Inferior parietal cortex (tissue), 1 donor: ENCODE results near the gene SMPD1.
"Not testable (repeated sequence)": the region's sequence is repeated elsewhere in the genome, so short reads cannot be mapped to it uniquely, and the experiment has no call there.

Experiments
- DNase-seq: peaks from one replicate; pipeline ENCODE4 v3.0.0-alpha.2; 2016; ENCODE audit errors: extremely low spot score

SMPD1 gene

GRCh38 chr11:6388748-6389147 lies 1.5 kb upstream of the SMPD1 start:
- DNase-seq: no peak

- DNase-seq: no peak
These were observed 620 bp downstream of the SMPD1 start for GRCh38 chr11:6390718-6391469.

GRCh38 chr11:6391537-6392134 lies 1.4 kb downstream of the SMPD1 start:
- no peak for DNase-seq

GRCh38 chr11:6392251-6392650 lies 2.0 kb downstream of the SMPD1 start:
- DNase-seq: not testable (repeated sequence)

GRCh38 chr11:6393989-6394670 lies 3.9 kb downstream of the SMPD1 start:
- no peak for DNase-seq

GRCh38 chr11:6395470-6396060 lies 5.3 kb downstream of the SMPD1 start:
- DNase-seq: no peak

- no peak for DNase-seq
These were observed 6.9 kb downstream of the SMPD1 start for GRCh38 chr11:6397156-6397555.

GRCh38 chr11:6397636-6398035 lies 7.4 kb downstream of the SMPD1 start:
- DNase-seq: no peak

GRCh38 chr11:6400431-6401345 lies 10.4 kb downstream of the SMPD1 start:
- no peak for DNase-seq

- no peak for DNase-seq
These were observed 11.2 kb downstream of the SMPD1 start for GRCh38 chr11:6401464-6401863.

GRCh38 chr11:6402061-6402470 lies 11.8 kb downstream of the SMPD1 start:
- no peak for DNase-seq

GRCh38 chr11:6402561-6402981 lies 12.3 kb downstream of the SMPD1 start:
- no peak for DNase-seq

- DNase-seq: no peak
These were observed 13.3 kb downstream of the SMPD1 start for GRCh38 chr11:6403539-6403938.

GRCh38 chr11:6404342-6405051 lies 14.2 kb downstream of the SMPD1 start:
- DNase-seq: no peak

- no peak for DNase-seq
These were observed 14.9 kb downstream of the SMPD1 start for GRCh38 chr11:6405052-6405667.

- DNase-seq: no peak
These were observed 15.6 kb downstream of the SMPD1 start for GRCh38 chr11:6405846-6406245.

GRCh38 chr11:6406370-6406769 lies 16.1 kb downstream of the SMPD1 start:
- DNase-seq: no peak

- DNase-seq: no peak
These were observed 20.6 kb downstream of the SMPD1 start for GRCh38 chr11:6410695-6411430.

GRCh38 chr11:6411594-6412031 lies 21.3 kb downstream of the SMPD1 start:
- peak; percentile 64 for DNase-seq

- DNase-seq: peak; percentile 68
These were observed 23.5 kb downstream of the SMPD1 start for GRCh38 chr11:6413791-6414201.
